ENCODE results near the gene MOB2. TPM values are rescaled to one million over a fixed set of nuclear protein-coding genes. Genes with fewer than 3 reads are reported as not detected.

The MOB2 gene
- total and polyA plus RNA-seq, 2 of the 13 experiments (the other 11 are each of a cell fraction or from before 2014, with no cell fraction given) = 21.8 to 27.7 TPM

DNA sequence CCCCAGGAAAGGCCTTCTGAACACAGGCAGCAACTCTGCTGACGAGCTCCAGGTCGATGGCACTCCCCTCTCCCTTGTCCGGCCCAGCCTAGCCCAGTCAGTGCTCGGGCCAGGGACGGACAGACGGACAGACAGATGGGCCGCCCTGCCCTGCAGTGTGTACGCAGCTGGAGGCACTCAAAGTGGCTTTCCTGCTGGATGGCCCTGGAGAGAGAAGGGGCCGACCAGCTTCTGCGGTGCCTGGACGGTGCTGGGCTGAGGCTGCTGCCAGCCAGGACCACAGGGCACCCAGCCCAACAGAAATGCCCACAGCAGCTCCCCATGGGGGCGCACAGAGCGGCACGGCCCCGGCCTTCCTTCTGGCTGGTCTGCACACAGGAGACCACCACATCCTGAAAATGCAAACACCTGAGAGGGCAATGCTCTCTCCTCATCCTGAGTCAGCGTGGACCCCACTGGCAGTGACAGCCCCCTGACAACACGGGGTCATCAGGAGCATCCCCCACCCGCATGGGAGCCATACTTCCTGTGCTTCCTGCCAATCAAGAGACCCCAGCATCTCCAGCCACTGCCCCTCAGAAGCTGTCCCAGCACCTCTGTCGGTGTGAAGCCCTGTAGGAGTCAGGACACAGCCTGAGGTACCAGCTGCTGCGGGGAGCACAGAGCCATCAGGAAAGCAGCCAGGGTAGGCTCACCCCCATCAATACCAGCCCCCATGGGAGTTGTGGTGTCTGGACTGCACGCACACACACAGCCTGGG lies 692 bp upstream of the MOB2 start (continued):
- TF ChIP-seq SOX5 (CRISPR knock-in tag; IDR thresholded peaks at IDR 0.05; ENCODE audit: borderline replicate concordance) (no peak), SATB2 (CRISPR knock-in tag; IDR thresholded peaks at IDR 0.05) (no peak), ZNF3 (CRISPR knock-in tag; IDR thresholded peaks at IDR 0.05) (no peak), ZNF790 (CRISPR knock-in tag; IDR thresholded peaks at IDR 0.05; ENCODE audit: borderline replicate concordance) (no peak), YEATS2 (CRISPR knock-in tag; IDR thresholded peaks at IDR 0.05; ENCODE audit: borderline replicate concordance) (no peak), RFXAP (CRISPR knock-in tag; IDR thresholded peaks at IDR 0.05; ENCODE audit: borderline replicate concordance) (no peak), SALL2 (CRISPR knock-in tag; IDR thresholded peaks at IDR 0.05) (no peak), ZFP62 (CRISPR knock-in tag; IDR thresholded peaks at IDR 0.05) (no peak)
- TF ChIP-seq, protein P1, sequence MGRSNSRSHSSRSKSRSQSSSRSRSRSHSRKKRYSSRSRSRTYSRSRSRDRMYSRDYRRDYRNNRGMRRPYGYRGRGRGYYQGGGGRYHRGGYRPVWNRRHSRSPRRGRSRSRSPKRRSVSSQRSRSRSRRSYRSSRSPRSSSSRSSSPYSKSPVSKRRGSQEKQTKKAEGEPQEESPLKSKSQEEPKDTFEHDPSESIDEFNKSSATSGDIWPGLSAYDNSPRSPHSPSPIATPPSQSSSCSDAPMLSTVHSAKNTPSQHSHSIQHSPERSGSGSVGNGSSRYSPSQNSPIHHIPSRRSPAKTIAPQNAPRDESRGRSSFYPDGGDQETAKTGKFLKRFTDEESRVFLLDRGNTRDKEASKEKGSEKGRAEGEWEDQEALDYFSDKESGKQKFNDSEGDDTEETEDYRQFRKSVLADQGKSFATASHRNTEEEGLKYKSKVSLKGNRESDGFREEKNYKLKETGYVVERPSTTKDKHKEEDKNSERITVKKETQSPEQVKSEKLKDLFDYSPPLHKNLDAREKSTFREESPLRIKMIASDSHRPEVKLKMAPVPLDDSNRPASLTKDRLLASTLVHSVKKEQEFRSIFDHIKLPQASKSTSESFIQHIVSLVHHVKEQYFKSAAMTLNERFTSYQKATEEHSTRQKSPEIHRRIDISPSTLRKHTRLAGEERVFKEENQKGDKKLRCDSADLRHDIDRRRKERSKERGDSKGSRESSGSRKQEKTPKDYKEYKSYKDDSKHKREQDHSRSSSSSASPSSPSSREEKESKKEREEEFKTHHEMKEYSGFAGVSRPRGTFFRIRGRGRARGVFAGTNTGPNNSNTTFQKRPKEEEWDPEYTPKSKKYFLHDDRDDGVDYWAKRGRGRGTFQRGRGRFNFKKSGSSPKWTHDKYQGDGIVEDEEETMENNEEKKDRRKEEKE (IDR thresholded peaks at IDR 0.05) = no peak
- TF ChIP-seq, protein P2, sequence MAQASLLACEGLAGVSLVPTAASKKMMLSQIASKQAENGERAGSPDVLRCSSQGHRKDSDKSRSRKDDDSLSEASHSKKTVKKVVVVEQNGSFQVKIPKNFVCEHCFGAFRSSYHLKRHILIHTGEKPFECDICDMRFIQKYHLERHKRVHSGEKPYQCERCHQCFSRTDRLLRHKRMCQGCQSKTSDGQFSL (CRISPR knock-in tag; IDR thresholded peaks at IDR 0.05) = no peak
- TF ChIP-seq, protein P3, sequence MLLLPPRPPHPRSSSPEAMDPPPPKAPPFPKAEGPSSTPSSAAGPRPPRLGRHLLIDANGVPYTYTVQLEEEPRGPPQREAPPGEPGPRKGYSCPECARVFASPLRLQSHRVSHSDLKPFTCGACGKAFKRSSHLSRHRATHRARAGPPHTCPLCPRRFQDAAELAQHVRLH (CRISPR knock-in tag; IDR thresholded peaks at IDR 0.05; ENCODE audit: borderline replicate concordance, low read depth) = no peak
- TF ChIP-seq, protein P4, sequence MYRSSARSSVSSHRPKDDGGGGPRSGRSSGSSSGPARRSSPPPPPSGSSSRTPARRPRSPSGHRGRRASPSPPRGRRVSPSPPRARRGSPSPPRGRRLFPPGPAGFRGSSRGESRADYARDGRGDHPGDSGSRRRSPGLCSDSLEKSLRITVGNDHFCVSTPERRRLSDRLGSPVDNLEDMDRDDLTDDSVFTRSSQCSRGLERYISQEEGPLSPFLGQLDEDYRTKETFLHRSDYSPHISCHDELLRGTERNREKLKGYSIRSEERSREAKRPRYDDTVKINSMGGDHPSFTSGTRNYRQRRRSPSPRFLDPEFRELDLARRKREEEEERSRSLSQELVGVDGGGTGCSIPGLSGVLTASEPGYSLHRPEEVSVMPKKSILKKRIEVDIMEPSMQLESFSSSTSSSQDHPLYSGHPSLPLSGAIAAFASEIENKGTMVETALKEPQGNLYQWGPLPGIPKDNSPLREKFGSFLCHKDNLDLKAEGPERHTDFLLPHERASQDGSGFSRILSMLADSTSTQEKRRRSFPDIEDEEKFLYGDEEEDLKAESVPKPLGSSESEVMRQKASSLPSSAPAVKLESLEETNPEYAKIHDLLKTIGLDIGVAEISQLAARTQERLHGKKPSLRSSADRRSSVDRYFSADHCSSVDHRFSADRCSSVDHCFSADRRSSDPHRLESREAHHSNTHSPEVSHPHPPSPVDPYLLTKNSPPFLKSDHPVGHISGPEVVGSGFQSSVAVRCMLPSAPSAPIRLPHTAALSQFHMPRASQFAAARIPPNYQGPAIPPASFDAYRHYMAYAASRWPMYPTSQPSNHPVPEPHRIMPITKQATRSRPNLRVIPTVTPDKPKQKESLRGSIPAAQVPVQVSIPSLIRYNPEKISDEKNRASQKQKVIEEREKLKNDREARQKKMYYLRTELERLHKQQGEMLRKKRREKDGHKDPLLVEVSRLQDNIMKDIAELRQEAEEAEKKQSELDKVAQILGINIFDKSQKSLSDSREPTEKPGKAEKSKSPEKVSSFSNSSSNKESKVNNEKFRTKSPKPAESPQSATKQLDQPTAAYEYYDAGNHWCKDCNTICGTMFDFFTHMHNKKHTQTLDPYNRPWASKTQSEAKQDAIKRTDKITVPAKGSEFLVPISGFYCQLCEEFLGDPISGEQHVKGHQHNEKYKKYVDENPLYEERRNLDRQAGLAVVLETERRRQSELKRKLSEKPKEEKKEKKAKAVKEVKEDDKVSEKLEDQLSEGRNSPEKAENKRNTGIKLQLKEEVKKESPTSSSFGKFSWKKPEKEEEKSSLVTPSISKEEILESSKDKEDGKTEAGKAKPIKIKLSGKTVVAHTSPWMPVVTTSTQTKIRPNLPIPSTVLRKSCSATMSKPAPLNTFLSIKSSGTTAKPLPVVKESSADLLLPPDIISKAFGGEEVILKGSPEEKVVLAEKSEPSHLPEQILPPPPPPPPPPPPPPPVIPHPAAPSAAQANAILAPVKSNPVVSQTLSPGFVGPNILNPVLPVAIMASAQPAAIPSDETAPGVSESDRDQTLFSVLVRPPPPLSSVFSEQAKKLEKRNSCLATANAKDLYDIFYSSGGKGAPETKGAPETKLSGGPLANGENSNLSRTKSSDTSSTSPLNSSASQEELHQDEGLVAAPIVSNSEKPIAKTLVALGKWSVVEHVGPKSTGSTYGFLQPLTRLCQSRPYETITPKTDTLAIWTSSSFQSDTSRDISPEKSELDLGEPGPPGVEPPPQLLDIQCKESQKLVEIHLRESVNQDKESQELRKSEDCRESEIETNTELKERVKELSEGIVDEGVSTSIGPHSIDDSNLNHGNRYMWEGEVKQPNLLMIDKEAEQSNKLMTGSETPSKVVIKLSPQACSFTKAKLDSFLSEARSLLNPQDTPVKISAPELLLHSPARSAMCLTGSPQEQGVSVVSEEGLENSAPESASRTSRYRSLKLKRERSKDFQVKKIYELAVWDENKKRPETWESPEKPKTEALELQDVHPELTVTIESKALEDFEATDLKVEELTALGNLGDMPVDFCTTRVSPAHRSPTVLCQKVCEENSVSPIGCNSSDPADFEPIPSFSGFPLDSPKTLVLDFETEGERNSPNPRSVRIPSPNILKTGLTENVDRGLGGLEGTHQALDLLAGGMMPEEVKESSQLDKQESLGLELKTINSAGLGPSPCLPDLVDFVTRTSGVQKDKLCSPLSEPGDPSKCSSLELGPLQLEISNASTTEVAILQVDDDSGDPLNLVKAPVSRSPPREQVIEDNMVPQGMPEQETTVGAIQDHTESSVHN (CRISPR knock-in tag; IDR thresholded peaks at IDR 0.05) = no peak
- TF ChIP-seq, protein P5, sequence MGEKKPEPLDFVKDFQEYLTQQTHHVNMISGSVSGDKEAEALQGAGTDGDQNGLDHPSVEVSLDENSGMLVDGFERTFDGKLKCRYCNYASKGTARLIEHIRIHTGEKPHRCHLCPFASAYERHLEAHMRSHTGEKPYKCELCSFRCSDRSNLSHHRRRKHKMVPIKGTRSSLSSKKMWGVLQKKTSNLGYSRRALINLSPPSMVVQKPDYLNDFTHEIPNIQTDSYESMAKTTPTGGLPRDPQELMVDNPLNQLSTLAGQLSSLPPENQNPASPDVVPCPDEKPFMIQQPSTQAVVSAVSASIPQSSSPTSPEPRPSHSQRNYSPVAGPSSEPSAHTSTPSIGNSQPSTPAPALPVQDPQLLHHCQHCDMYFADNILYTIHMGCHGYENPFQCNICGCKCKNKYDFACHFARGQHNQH (CRISPR knock-in tag; IDR thresholded peaks at IDR 0.05) = no peak
